Panc1 (cell line): ENCODE data around the gene FOS.

Experiments used
- POLR2AphosphoS5 ChIP-seq: IDR thresholded peaks from 2 replicates; pipeline ENCODE4 v1.6.1; 2012; ENCODE audit warnings: mild to moderate bottlenecking, low read depth, low read length, moderate library complexity
- TCF7L2 ChIP-seq: IDR thresholded peaks from 2 replicates; pipeline ENCODE4 v1.6.1; 2011; ENCODE audit warnings: mild to moderate bottlenecking, low read depth, low read length, inconsistent platforms
- TF ChIP-seq, protein P1 (sequence below): fragments of 450-650 bp; IDR thresholded peaks from 2 replicates; pipeline ENCODE4 v1.5.1; 2017; ENCODE audit warnings: mild to moderate bottlenecking
- TF ChIP-seq, protein P2 (sequence below), 2 experiments: IDR thresholded peaks; 2 replicates each; pipeline ENCODE4 v1.6.1; 2011 to 2012; ENCODE audit warnings: low read depth in 2 of 2, control low read depth in 1 of 2, low read length in 1 of 2, mild to moderate bottlenecking in 1 of 2, moderate library complexity in 1 of 2; ENCODE audit not compliant: insufficient read depth in 1 of 2

DNA sequence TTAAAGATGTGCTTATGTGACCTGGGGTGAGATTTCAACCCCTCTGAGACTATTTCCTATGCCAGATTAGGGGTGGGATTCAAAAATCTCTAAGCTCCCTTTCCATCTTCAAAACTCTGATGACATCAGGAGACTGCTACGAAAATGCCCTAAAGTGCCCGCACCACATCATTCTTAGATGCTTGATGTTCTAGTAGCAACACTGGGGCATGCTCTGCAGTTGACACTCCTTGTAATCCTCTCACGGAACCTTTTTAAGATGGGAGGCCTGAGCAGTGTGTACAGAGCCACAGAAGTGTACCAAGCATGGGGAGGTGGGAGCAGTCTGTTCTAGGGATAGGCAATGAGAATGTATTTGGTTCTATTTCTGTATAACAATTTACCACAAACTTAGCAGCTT, 12.2 kb downstream of the FOS start:
- TF ChIP-seq, protein P1, sequence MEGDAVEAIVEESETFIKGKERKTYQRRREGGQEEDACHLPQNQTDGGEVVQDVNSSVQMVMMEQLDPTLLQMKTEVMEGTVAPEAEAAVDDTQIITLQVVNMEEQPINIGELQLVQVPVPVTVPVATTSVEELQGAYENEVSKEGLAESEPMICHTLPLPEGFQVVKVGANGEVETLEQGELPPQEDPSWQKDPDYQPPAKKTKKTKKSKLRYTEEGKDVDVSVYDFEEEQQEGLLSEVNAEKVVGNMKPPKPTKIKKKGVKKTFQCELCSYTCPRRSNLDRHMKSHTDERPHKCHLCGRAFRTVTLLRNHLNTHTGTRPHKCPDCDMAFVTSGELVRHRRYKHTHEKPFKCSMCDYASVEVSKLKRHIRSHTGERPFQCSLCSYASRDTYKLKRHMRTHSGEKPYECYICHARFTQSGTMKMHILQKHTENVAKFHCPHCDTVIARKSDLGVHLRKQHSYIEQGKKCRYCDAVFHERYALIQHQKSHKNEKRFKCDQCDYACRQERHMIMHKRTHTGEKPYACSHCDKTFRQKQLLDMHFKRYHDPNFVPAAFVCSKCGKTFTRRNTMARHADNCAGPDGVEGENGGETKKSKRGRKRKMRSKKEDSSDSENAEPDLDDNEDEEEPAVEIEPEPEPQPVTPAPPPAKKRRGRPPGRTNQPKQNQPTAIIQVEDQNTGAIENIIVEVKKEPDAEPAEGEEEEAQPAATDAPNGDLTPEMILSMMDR = no peak
- TF ChIP-seq, protein P2, sequence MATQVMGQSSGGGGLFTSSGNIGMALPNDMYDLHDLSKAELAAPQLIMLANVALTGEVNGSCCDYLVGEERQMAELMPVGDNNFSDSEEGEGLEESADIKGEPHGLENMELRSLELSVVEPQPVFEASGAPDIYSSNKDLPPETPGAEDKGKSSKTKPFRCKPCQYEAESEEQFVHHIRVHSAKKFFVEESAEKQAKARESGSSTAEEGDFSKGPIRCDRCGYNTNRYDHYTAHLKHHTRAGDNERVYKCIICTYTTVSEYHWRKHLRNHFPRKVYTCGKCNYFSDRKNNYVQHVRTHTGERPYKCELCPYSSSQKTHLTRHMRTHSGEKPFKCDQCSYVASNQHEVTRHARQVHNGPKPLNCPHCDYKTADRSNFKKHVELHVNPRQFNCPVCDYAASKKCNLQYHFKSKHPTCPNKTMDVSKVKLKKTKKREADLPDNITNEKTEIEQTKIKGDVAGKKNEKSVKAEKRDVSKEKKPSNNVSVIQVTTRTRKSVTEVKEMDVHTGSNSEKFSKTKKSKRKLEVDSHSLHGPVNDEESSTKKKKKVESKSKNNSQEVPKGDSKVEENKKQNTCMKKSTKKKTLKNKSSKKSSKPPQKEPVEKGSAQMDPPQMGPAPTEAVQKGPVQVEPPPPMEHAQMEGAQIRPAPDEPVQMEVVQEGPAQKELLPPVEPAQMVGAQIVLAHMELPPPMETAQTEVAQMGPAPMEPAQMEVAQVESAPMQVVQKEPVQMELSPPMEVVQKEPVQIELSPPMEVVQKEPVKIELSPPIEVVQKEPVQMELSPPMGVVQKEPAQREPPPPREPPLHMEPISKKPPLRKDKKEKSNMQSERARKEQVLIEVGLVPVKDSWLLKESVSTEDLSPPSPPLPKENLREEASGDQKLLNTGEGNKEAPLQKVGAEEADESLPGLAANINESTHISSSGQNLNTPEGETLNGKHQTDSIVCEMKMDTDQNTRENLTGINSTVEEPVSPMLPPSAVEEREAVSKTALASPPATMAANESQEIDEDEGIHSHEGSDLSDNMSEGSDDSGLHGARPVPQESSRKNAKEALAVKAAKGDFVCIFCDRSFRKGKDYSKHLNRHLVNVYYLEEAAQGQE (IDR thresholded peaks at IDR 0.05; ENCODE audit: insufficient read depth in 1 of 2, low read depth in 2 of 2, low read length in 1 of 2) = no peak
- TF ChIP-seq POLR2AphosphoS5 = no peak
- TF ChIP-seq TCF7L2 = no peak
